C4-2B (cell line): ENCODE measurements around the gene ACER2.

Source experiments
- ZFX ChIP-seq: fragments of 450-650 bp; IDR thresholded peaks from 2 replicates; pipeline ENCODE4 v1.6.1; 2017
- TF ChIP-seq, protein P1 (sequence below): fragments of 450-650 bp; conservative IDR thresholded peaks from 2 replicates; pipeline ENCODE4 v1.5.1; 2017; ENCODE audit warnings: mild to moderate bottlenecking

DNA sequence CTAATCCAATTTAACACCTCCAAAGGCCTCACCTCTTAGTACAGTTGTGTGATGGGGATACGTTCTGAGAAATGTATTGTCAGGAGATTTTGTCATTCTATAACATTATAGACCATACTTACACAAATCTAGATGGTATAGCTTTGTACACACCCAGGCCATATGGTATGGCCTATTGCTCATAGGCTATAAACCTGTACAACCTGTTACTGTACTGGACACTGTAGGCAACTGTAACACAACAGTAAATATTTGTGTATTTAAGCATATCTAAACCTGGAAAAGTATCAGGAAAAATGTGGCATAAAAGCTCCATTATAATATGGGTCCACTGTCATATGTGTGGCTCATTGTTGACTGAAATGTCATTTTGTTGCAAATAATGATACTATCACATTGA lies 12.1 kb downstream of the ACER2 start:
- TF ChIP-seq, protein P1, sequence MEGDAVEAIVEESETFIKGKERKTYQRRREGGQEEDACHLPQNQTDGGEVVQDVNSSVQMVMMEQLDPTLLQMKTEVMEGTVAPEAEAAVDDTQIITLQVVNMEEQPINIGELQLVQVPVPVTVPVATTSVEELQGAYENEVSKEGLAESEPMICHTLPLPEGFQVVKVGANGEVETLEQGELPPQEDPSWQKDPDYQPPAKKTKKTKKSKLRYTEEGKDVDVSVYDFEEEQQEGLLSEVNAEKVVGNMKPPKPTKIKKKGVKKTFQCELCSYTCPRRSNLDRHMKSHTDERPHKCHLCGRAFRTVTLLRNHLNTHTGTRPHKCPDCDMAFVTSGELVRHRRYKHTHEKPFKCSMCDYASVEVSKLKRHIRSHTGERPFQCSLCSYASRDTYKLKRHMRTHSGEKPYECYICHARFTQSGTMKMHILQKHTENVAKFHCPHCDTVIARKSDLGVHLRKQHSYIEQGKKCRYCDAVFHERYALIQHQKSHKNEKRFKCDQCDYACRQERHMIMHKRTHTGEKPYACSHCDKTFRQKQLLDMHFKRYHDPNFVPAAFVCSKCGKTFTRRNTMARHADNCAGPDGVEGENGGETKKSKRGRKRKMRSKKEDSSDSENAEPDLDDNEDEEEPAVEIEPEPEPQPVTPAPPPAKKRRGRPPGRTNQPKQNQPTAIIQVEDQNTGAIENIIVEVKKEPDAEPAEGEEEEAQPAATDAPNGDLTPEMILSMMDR, result no peak
- TF ChIP-seq ZFX, result no peak
